A673 (cell line): ENCODE results near the gene MOB3C.
"Not testable (repeated sequence)": the region's sequence is repeated elsewhere in the genome, so short reads cannot be mapped to it uniquely, and the experiment has no call there.

Experiments used
- CTCF ChIP-seq: fragments of 300-800, 200-600 bp; sonication (generic); conservative IDR thresholded peaks from 2 replicates; pipeline ENCODE4 v1.5.1; 2017; ENCODE audit warnings: low read depth, mild to moderate bottlenecking, antibody characterized with exemption, low read length, moderate library complexity, mixed read lengths
- EZH2 ChIP-seq: fragments of 200-600 bp; sonication (generic); IDR thresholded peaks from 2 replicates; pipeline ENCODE4 v1.6.1; 2017; ENCODE audit warnings: borderline replicate concordance, low read depth, mild to moderate bottlenecking, mixed read lengths, antibody characterized with exemption, low read length; ENCODE audit not compliant: poor library complexity, severe bottlenecking

DNA sequence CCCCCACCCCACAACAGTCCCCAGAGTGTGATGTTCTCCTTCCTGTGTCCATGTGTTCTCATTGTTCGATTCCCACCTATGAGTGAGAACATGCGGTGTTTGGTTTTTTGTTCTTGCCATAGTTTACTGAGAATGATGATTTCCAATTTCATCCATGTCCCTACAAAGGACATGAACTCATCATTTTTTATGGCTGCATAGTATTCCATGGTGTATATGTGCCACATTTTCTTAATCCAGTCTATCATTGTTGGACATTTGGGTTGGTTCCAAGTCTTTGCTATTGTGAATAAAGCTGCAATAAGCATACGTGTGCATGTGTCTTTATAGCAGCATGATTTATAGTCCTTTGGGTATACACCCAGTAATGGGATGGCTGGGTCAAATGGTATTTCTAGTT, 34.5 kb upstream of the MOB3C start:
- TF ChIP-seq CTCF, EZH2: not testable (repeated sequence)
